ENCODE data around the gene UBAC1.

GRCh38 chr9:135990468-135991429 is 29.6 kb upstream of the UBAC1 start:
- TF ChIP-seq CTCF (IDR thresholded peaks at IDR 0.05) (no peak), EP300 (IDR thresholded peaks at IDR 0.05) (no peak)
